ENCODE measurements around the gene ZDHHC3.

ZDHHC3 gene

GRCh38 chr3:44883999-44884431 is 92.0 kb downstream of the ZDHHC3 start:
- DNase-seq (ENCODE audit: extremely low spot score), result no peak
- CTCF ChIA-PET, result no interaction called here
- POLR2A ChIA-PET, result no interaction called here
- TF ChIP-seq FOXA1 (IDR thresholded peaks at IDR 0.05) (no peak), CTBP1 (IDR thresholded peaks at IDR 0.05; ENCODE audit: borderline replicate concordance) (no peak), BHLHE40 (IDR thresholded peaks at IDR 0.05; ENCODE audit: borderline replicate concordance) (no peak), HDGF (IDR thresholded peaks at IDR 0.05; ENCODE audit: borderline replicate concordance) (no peak), LEF1 (IDR thresholded peaks at IDR 0.05; ENCODE audit: borderline replicate concordance) (no peak), SP1 (IDR thresholded peaks at IDR 0.05) (no peak)

- no peak for DNase-seq (ENCODE audit: extremely low spot score)
- CTCF ChIA-PET, result interaction anchor here (0.6 kb wide), 1 partner anchor 108 kb away, joined by 3 read pairs; no protein-coding TSS in a partner anchor
- TF ChIP-seq TARDBP (IDR thresholded peaks at IDR 0.05) (no peak), ZNF384 (IDR thresholded peaks at IDR 0.05) (no peak), LEF1 (IDR thresholded peaks at IDR 0.05; ENCODE audit: borderline replicate concordance) (no peak), FOXA1 (IDR thresholded peaks at IDR 0.05) (no peak)
- POLR2A ChIA-PET, result no interaction called here
Observed at GRCh38 chr3:44883213-44883955, 92.6 kb downstream of the ZDHHC3 start.

GRCh38 chr3:44880284-44880683 is 95.7 kb downstream of the ZDHHC3 start:
- no peak for DNase-seq (ENCODE audit: extremely low spot score)
- ChIA-PET CTCF (no interaction called here), POLR2A (no interaction called here)
- TF ChIP-seq LEF1 (IDR thresholded peaks at IDR 0.05; ENCODE audit: borderline replicate concordance) (no peak), ELF4 (IDR thresholded peaks at IDR 0.05) (no peak), CTBP1 (IDR thresholded peaks at IDR 0.05; ENCODE audit: borderline replicate concordance) (no peak), NFRKB (IDR thresholded peaks at IDR 0.05) (no peak), FOXM1 (IDR thresholded peaks at IDR 0.05; ENCODE audit: borderline replicate concordance) (no peak), ZNF384 (IDR thresholded peaks at IDR 0.05) (no peak), FOXA1 (IDR thresholded peaks at IDR 0.05) (no peak), SP1 (IDR thresholded peaks at IDR 0.05) (no peak), FOXK2 (IDR thresholded peaks at IDR 0.05) (no peak), ARNT (IDR thresholded peaks at IDR 0.05) (no peak), TARDBP (IDR thresholded peaks at IDR 0.05) (no peak), BHLHE40 (IDR thresholded peaks at IDR 0.05; ENCODE audit: borderline replicate concordance) (no peak), SUZ12 (IDR thresholded peaks at IDR 0.05) (no peak), PKNOX1 (IDR thresholded peaks at IDR 0.05) (no peak), HDGF (IDR thresholded peaks at IDR 0.05; ENCODE audit: borderline replicate concordance) (no peak), L3MBTL2 (conservative IDR thresholded peaks at IDR 0.05) (no peak)

- CTCF ChIA-PET, result interaction anchor here (1.0 kb wide), 1 partner anchor 38 kb away, joined by 4 read pairs; no protein-coding TSS in a partner anchor
- POLR2A ChIA-PET, result no interaction called here
- TF ChIP-seq NFRKB (IDR thresholded peaks at IDR 0.05), result no peak
- no peak for TF ChIP-seq FOXA1 (IDR thresholded peaks at IDR 0.05)
- no peak for TF ChIP-seq ARNT (IDR thresholded peaks at IDR 0.05)
- TF ChIP-seq TARDBP (IDR thresholded peaks at IDR 0.05), result no peak
- no peak for TF ChIP-seq BHLHE40 (IDR thresholded peaks at IDR 0.05; ENCODE audit: borderline replicate concordance)
- TF ChIP-seq LEF1 (IDR thresholded peaks at IDR 0.05; ENCODE audit: borderline replicate concordance), result no peak
- no peak for TF ChIP-seq SP1 (IDR thresholded peaks at IDR 0.05)
- TF ChIP-seq SUZ12 (IDR thresholded peaks at IDR 0.05), result no peak
- TF ChIP-seq PKNOX1 (IDR thresholded peaks at IDR 0.05), result no peak
- no peak for TF ChIP-seq L3MBTL2 (conservative IDR thresholded peaks at IDR 0.05)
- no peak for TF ChIP-seq FOXM1 (IDR thresholded peaks at IDR 0.05; ENCODE audit: borderline replicate concordance)
- no peak for DNase-seq (ENCODE audit: extremely low spot score)
Observed at GRCh38 chr3:44877333-44877732, 98.6 kb downstream of the ZDHHC3 start.

GRCh38 chr3:44875596-44875995 is 100.4 kb downstream of the ZDHHC3 start:
- CTCF ChIA-PET, result no interaction called here
- no peak for DNase-seq (ENCODE audit: extremely low spot score)
- TF ChIP-seq PKNOX1 (IDR thresholded peaks at IDR 0.05), result no peak
- no peak for TF ChIP-seq NFRKB (IDR thresholded peaks at IDR 0.05)
- no peak for TF ChIP-seq FOXA1 (IDR thresholded peaks at IDR 0.05)
- no peak for TF ChIP-seq L3MBTL2 (conservative IDR thresholded peaks at IDR 0.05)
- TF ChIP-seq ELF4 (IDR thresholded peaks at IDR 0.05), result no peak
- no peak for TF ChIP-seq HDGF (IDR thresholded peaks at IDR 0.05; ENCODE audit: borderline replicate concordance)
- TF ChIP-seq ZNF384 (IDR thresholded peaks at IDR 0.05), result no peak
- TF ChIP-seq ARNT (IDR thresholded peaks at IDR 0.05), result no peak
- TF ChIP-seq SP1 (IDR thresholded peaks at IDR 0.05), result no peak
- TF ChIP-seq BHLHE40 (IDR thresholded peaks at IDR 0.05; ENCODE audit: borderline replicate concordance), result no peak
- TF ChIP-seq FOXK2 (IDR thresholded peaks at IDR 0.05), result no peak
- POLR2A ChIA-PET, result interaction anchor here (1.3 kb wide), 1 partner anchor 11 kb away, joined by 3 read pairs; no protein-coding TSS in a partner anchor
